ENCODE results near the gene C1R. TPM values are rescaled to one million over a fixed set of nuclear protein-coding genes. Genes with fewer than 3 reads are reported as not detected.
A peak's percentile ranks its signal among the peaks of the same experiment; 100 is the strongest.

The C1R gene
- total RNA-seq, 1 experiment from 2014 or later: 11.5 TPM

GRCh38 chr12:7103837-7104584 lies 11.8 kb upstream of the C1R start:
- no peak overlapping the region for H2BK15ac ChIP-seq (ENCODE audit: low read depth, low read length)
- Mint-ChIP-seq H3K27ac (peak overlapping the region in 1 of 3 experiments; percentile 72; a peak in 1 of 7 replicates), H3K27me3 (ENCODE audit: low read depth) (no peaks in the 10 kb centered on the region; the same call in 1 of the 2 replicates), H3K9me3 (peaks cover 6 to 12% of the 10 kb centered on the region in 2 experiments), H3K4me3 (no peak overlapping the region), H3K36me3 (ENCODE audit: insufficient read depth in 1 of 3, low read depth in 3 of 3) (peaks cover 22 to 44% (median 24%) of the 10 kb centered on the region in 3 experiments), H3K4me1 (peaks cover 6 to 7% of the 10 kb centered on the region in 2 experiments)
- no peak for DNase-seq
- TF ChIP-seq CTCF (conservative IDR thresholded peaks at IDR 0.05): no peak
- H2BK12ac ChIP-seq (ENCODE audit: insufficient read length, low read depth, low read length): no peak overlapping the region
- no peaks in the 10 kb centered on the region for H3K9me3 ChIP-seq (ENCODE audit: control insufficient read depth, low read depth, low read length)
- H4K8ac ChIP-seq (replicated peaks; ENCODE audit: insufficient read length, low read depth, low read length): no peak overlapping the region
- no peak overlapping the region for H3K23ac ChIP-seq (ENCODE audit: insufficient read length, low read depth, low read length)
- no peaks in the 10 kb centered on the region for H3K4me1 ChIP-seq (ENCODE audit: insufficient read depth, low read length)
- no peaks in the 10 kb centered on the region for H3K79me1 ChIP-seq (ENCODE audit: insufficient read depth, low read depth, low read length, poor library complexity, severe bottlenecking)
- H4K91ac ChIP-seq (ENCODE audit: insufficient read length, low read depth, low read length): no peak overlapping the region
- no peak overlapping the region for H3T11ph ChIP-seq (ENCODE audit: low read length)
- H3K27me3 ChIP-seq (ENCODE audit: insufficient read depth, low read length): no peaks in the 10 kb centered on the region
- no peak overlapping the region for H2BK20ac ChIP-seq (ENCODE audit: low read depth, low read length, poor library complexity, severe bottlenecking)
- no peak overlapping the region for H2AFZ ChIP-seq (ENCODE audit: low read length)
- no peak overlapping the region for H3K56ac ChIP-seq (ENCODE audit: insufficient read length, low read depth, low read length)
- no peak overlapping the region for H3K18ac ChIP-seq (ENCODE audit: insufficient read length, low read depth, low read length)
- H3K14ac ChIP-seq (ENCODE audit: insufficient read depth, low read length): no peak overlapping the region
- H2AK5ac ChIP-seq (ENCODE audit: insufficient read length, low read length): no peak overlapping the region
- no CpG with 5 or more reads among the region's 14 CpGs for WGBS (ENCODE audit: extremely low coverage, insufficient read length, low lambda C conversion rate)
- H4K20me1 ChIP-seq (ENCODE audit: control insufficient read depth, insufficient read depth, insufficient read length): no peaks in the 10 kb centered on the region
- H3K9ac ChIP-seq (ENCODE audit: extremely low read depth, insufficient read length, low read length): no peak overlapping the region
- no peak overlapping the region for H3K4ac ChIP-seq (ENCODE audit: low read depth, low read length)
- H3K27ac ChIP-seq (ENCODE audit: insufficient read length, low read depth, low read length): no peak overlapping the region
- no peak overlapping the region for H3K4me2 ChIP-seq (ENCODE audit: insufficient read depth, insufficient read length, low read length)
- no peak overlapping the region for H2BK5ac ChIP-seq (ENCODE audit: insufficient read length, low read length)
- peaks cover 11% of the 10 kb centered on the region for H3K23me2 ChIP-seq (ENCODE audit: insufficient read length, low read depth, low read length, poor library complexity, severe bottlenecking)
- no peak overlapping the region for H2BK120ac ChIP-seq (ENCODE audit: low read depth, low read length, poor library complexity, severe bottlenecking)
- no peak overlapping the region for H4K5ac ChIP-seq (ENCODE audit: insufficient read length, low read depth, low read length)
- no peaks in the 10 kb centered on the region for H3K79me2 ChIP-seq (ENCODE audit: insufficient read depth, low read length)

Measured in H9 (cell line).